Heart left ventricle (tissue), 16 donors: ENCODE results near the gene LDLRAD2. TPM values are rescaled to one million over a fixed set of nuclear protein-coding genes. Genes with fewer than 3 reads are reported as not detected.
"Not testable (repeated sequence)": the region's sequence is repeated elsewhere in the genome, so short reads cannot be mapped to it uniquely, and the experiment has no call there.

ENCODE experiments used
- ATAC-seq, 4 donors: fragments of 200-7000 bp; cut with Tn5 transposase; one replicate each; pipeline ENCODE4 v1.9.1; 2020 to 2022; ENCODE audit warnings: moderate library complexity in 4 of 4, mild to moderate bottlenecking in 3 of 4, moderate number of reproducible peaks in 1 of 4
- DNase-seq, 5 donors: peaks; one replicate each; pipeline ENCODE4 v3.0.0-alpha.2; 2020
- H3K27ac ChIP-seq, 12 donors: fragments of 200-600 bp; sonication (generic) in 4 of 12; one replicate each; pipeline versions ENCODE4 v1.5.0 to v1.8.0; 2016 to 2022; ENCODE audit warnings: mild to moderate bottlenecking in 2 of 12
- H3K27me3 ChIP-seq, 9 donors: fragments of 200-600 bp; sonication (generic) in 2 of 9; one replicate each; pipeline versions ENCODE4 v1.5.1 to v1.8.0; 2016 to 2022; ENCODE audit warnings: mild to moderate bottlenecking in 3 of 9
- H3K36me3 ChIP-seq, 9 donors: fragments of 200-600 bp; sonication (generic) in 2 of 9; one replicate each; pipeline versions ENCODE4 v1.5.0 to v1.8.0; 2018 to 2022; ENCODE audit warnings: mild to moderate bottlenecking in 2 of 9
- H3K4me1 ChIP-seq, 12 donors: fragments of 200-600 bp; sonication (generic) in 4 of 12; one replicate each; pipeline versions ENCODE4 v1.5.0 to v1.8.0; 2016 to 2022; ENCODE audit warnings: mild to moderate bottlenecking in 3 of 12
- H3K4me3 ChIP-seq, 12 donors: fragments of 200-600 bp; sonication (generic) in 4 of 12; one replicate each; pipeline versions ENCODE4 v1.5.0 to v1.8.0; 2017 to 2022; ENCODE audit warnings: mild to moderate bottlenecking in 9 of 12, moderate library complexity in 4 of 12
- H3K9me3 ChIP-seq, 12 donors: fragments of 200-600 bp; sonication (generic) in 4 of 12; one replicate each; pipeline versions ENCODE4 v1.5.0 to v1.8.0; 2016 to 2022; ENCODE audit warnings: mild to moderate bottlenecking in 1 of 12
- CTCF ChIP-seq, 12 donors: fragments of 200-600 bp; sonication (generic) in 4 of 12; IDR thresholded peaks; one replicate each; pipeline versions ENCODE4 v1.5.0 to v1.8.0; 2018 to 2022; ENCODE audit warnings: antibody characterized with exemption in 12 of 12, mild to moderate bottlenecking in 5 of 12
- POLR2A ChIP-seq, 2 donors: fragments of 450-650 bp; IDR thresholded peaks; one replicate each; pipeline ENCODE4 v1.6.1; 2017; ENCODE audit warnings: antibody characterized with exemption in 2 of 2, mild to moderate bottlenecking in 2 of 2, moderate library complexity in 2 of 2
- WGBS, 4 donors: extraction: QIAGEN DNeasy Blood & Tissue Kit in 2 of 4; methylation state at CpG; one replicate each; pipeline versions ENCODE4 v1.1.5 to v1.1.7; 2013 to 2018; 5-methylcytosine and 5-hydroxymethylcytosine counted together
- intact Hi-C, 10 donors: fragments of 100-400 bp; cut with DNase I; formaldehyde crosslinking; loops; one replicate each; pipeline versions ENCODE4 v1.11.1 to v1.14.2; 2022
- polyA plus RNA-seq, 2 donors: library from polyadenylated mRNA; stranded (reverse); fragments of 200-250 nt; gene quantifications; one replicate each; pipeline ENCODE4 v1.2.3, GENCODE V29; 2013
- total RNA-seq, 9 donors: library from RNA; depleted of rRNA in 2 of 9; stranded (reverse); fragments of >200 nt in 2 of 9; fragmentation: NEBNext Ultra II Directional in 3 of 9; extraction: Animal tissue kit (Norgen Biotek cat#: 25700) in 3 of 9; gene quantifications; one replicate each; pipeline versions ENCODE4 v1.1.0 to v1.2.4, GENCODE V29; 2016 to 2023
- donor health status: ischemic (EF 13 %, LVEDD 7.1; RV severe dilation, severe dysfunction).
- donor health status: healthy with polysubstance abuse.
- donor health status: DM: no; HTN: yes; CAD: no.
- donor health status: DM: no; HTN: no; CAD: no.
- donor health status: ischemic (EF 25% LVEDD 6.9; RV normal size, moderate dysfunction).
- donor health status: ischemic (EF 25% LVEDD 5.7; RV mildly dilated, moderate dysfunction).
- donor health status: healthy.
- donor health status: DM: yes; HTN: yes; CAD: no.
- donor health status: ischemic (EF 35%, LVEDD 5.7; RV mildly dilated, moderate dysfunction).
- donor health status: nonischemic (EF 11% LVEDD 7.7; RV severe dilation, severe dysfunction).
- donor health status: DM: yes; HTN: yes; CAD: no.
- donor health status: PGD.
- donor health status: ischemic (EF 29% LVEDD 5.4; RV normal size, mild dysfunction).
- donor health status: nonischemic (EF 23%, LVEDD 6.1; RV moderate dilation, normal function).

Gene LDLRAD2
- total and polyA plus RNA-seq, 11 donors: 0.08 to 4.0 (median 0.33) TPM; not detected in 8

DNA sequence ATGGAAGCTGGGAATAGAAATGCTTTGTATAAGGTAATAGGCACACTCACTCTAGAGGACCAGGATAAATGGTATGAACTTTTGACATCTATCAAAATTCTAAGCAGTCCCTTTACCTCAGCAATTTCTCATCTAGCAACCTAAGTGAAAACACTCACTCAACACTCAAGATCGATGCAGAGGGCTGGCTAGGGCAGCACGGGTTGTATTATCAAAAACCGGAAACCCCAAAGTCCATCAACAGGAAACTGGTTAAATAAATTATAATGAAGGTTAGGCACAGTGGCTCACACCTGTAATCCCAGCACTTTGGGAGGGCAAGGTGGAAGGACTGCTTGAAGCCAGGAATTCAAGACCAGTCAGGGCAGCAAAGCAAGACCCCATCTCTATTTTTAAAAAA is 38.5 kb upstream of the LDLRAD2 start:
- Histone ChIP-seq H3K4me3 (no peak overlapping the region), H3K27me3 (no peaks in the 10 kb centered on the region), H3K27ac (peak overlapping the region in 1 of 12 donors; percentile 49), H3K9me3 (peaks cover 0 to 10% (median 0%) of the 10 kb centered on the region in 12 donors), H3K4me1 (peaks cover 0 to 48% (median 6%) of the 10 kb centered on the region in 12 donors), H3K36me3 (peaks cover 0 to 8% (median 0%) of the 10 kb centered on the region in 9 donors)
- DNase-seq (no peak), ATAC-seq (no peak)
- WGBS, 4 donors: 44 to 62% (median 55%) methylated on average over 3 of the region's 3 CpGs
- intact Hi-C loops: no loop called here
- no peak for TF ChIP-seq POLR2A (IDR thresholded peaks at IDR 0.05)
- TF ChIP-seq CTCF (IDR thresholded peaks at IDR 0.05): no peak

DNA sequence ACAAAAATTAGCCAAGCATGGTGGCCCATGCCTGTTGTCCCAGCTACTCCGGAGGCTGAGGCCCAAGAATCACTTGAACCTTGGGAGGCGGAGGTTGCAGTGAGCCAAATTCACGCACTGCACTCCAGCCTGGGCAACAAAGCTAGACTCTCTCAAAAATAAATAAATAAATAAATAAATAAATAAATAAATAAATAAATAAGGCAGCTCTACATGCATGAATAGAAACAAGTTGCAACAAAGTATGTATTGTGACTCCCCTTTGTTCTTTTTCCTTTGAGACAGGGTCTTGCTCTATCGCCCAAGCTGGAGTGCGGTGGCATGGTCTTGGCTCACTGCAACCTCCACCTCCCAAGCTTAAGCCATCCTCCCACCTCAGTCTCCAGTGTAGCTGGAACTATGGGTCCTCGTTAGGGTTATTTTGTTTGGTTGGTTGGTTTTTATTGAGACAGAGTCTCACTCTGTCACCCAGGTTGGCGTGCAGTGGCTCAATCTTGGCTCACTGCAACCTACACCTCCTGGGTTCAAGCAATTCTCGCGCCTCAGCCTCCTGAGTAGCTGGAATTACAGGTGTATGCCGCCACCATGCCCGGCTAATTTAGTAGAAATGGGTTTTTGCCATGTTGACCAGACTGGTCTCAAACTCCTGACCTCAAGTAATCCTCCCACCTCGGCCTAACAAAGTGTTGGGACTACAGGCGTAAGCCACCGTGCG is 37.1 kb upstream of the LDLRAD2 start:
- Histone ChIP-seq H3K27me3 (no peaks in the 10 kb centered on the region), H3K4me1 (peaks cover 0 to 51% (median 8%) of the 10 kb centered on the region in 12 donors), H3K36me3 (peaks cover 0 to 3% (median 0%) of the 10 kb centered on the region in 9 donors), H3K4me3 (no peak overlapping the region), H3K27ac (no peak overlapping the region), H3K9me3 (peaks cover 0 to 10% (median 0%) of the 10 kb centered on the region in 12 donors)
- WGBS, 4 donors: 93 to 97% (median 94%) methylated on average over 12 to 15 of the region's 15 CpGs
- intact Hi-C loops: no loop called here
- no peak for DNase-seq
- ATAC-seq: no peak
- TF ChIP-seq POLR2A (IDR thresholded peaks at IDR 0.05): no peak
- no peak for TF ChIP-seq CTCF (IDR thresholded peaks at IDR 0.05)

DNA sequence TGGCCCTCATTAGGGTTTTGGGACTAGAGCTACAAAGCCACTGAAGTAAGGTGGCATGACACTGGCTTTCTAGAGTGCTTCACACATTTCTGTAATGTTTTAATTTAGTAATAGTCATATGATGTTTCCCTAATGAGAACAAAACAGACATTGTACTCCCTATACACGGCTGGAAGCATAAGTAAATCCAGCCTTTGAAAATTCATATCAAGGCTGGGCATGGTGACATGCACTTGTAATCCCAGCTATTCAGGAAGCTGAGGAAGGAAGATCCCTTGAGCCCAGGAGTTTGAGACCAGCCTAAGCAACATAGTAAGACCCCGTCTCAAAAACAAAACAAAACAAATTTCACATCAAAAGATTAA is 36.5 kb upstream of the LDLRAD2 start:
- TF ChIP-seq POLR2A (IDR thresholded peaks at IDR 0.05) (no peak), CTCF (IDR thresholded peaks at IDR 0.05) (no peak)
- ATAC-seq: no peak
- H3K36me3 ChIP-seq: peaks cover 0 to 3% (median 0%) of the 10 kb centered on the region in 9 donors
- H3K4me3 ChIP-seq: no peak overlapping the region
- WGBS, 4 donors: 37 to 48% (median 43%) methylated on average over 2 of the region's 2 CpGs
- DNase-seq: no peak
- peaks cover 0 to 10% (median 0%) of the 10 kb centered on the region in 12 donors for H3K9me3 ChIP-seq
- no peak overlapping the region for H3K27ac ChIP-seq
- H3K4me1 ChIP-seq: peaks cover 0 to 55% (median 11%) of the 10 kb centered on the region in 12 donors
- intact Hi-C loops: no loop called here
- no peaks in the 10 kb centered on the region for H3K27me3 ChIP-seq

DNA sequence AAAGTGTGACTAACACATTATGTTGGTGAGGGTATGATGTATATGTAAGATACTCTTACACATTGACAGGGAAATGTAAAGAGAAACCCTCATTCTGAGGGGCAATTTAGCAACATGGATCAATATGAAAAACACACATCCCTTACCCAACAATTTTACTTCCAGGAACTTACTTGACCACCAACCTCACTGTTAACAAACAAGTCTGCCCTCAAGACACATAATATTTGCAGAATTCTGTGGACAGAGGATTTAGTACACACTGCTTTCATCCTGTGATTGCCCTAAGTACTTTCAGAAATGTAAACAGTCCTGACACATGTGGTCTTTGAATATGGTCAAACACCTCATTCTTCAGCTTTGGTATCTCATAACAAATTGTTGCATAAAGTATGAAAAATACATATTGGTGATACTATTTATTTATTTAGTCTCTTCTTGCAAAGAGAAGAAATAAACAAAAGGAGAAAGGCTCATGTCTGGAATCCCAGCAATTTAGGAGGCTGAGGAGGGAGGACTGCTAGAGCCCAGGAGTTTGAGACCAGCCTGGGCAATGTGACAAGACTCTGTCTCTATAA is 36.0 kb upstream of the LDLRAD2 start:
- H3K27me3 ChIP-seq: no peaks in the 10 kb centered on the region
- no peak overlapping the region for H3K27ac ChIP-seq
- H3K36me3 ChIP-seq: peaks cover 0 to 3% (median 0%) of the 10 kb centered on the region in 9 donors
- ATAC-seq (no peak), DNase-seq (no peak)
- peaks cover 0 to 10% (median 0%) of the 10 kb centered on the region in 12 donors for H3K9me3 ChIP-seq
- intact Hi-C loops: no loop called here
- H3K4me3 ChIP-seq: no peak overlapping the region
- TF ChIP-seq CTCF (IDR thresholded peaks at IDR 0.05) (no peak), POLR2A (IDR thresholded peaks at IDR 0.05) (no peak)
- H3K4me1 ChIP-seq: peaks cover 0 to 55% (median 15%) of the 10 kb centered on the region in 12 donors

DNA sequence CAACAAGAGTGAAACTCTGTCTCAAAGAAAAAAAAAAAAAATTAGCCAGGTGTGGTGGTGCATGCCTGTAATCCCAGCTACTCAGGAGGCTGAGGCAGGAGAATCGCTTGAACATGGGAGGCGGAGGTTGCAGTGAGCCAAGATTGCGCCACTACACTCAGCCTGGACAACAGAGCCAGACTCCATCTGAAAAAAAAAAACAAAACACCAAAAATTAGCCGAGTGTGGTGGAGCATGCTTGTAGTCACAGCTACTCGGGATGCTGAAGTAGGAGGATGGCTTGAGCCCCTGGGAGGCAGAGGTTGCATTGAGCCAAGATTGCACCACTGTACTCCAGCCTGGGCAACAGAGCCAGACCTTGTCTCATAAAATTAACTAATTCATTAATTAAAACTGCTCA is 35.1 kb upstream of the LDLRAD2 start:
- H3K27me3 ChIP-seq, H3K36me3 ChIP-seq, DNase-seq, H3K4me3 ChIP-seq, H3K27ac ChIP-seq, ATAC-seq, intact Hi-C loops: not testable (repeated sequence)
- Histone ChIP-seq H3K4me1 (peaks cover 0 to 57% (median 24%) of the 10 kb centered on the region in 12 donors), H3K9me3 (peaks cover 0 to 10% (median 0%) of the 10 kb centered on the region in 12 donors)
- WGBS, 4 donors: 65 to 96% (median 86%) methylated on average over 5 of the region's 5 CpGs
